Measurements from ENCODE around the gene PRPSAP1.

The PRPSAP1 gene

GRCh38 chr17:76277300-76278267, 76.1 kb downstream of the PRPSAP1 start:
- peak in 1 of 5 experiments; percentile 37 for DNase-seq

GRCh38 chr17:76276461-76277299, 77.0 kb downstream of the PRPSAP1 start:
- no peak for DNase-seq

- no peak for DNase-seq
Measured at GRCh38 chr17:76276069-76276431, 77.7 kb downstream of the PRPSAP1 start.

GRCh38 chr17:76275382-76276068, 78.2 kb downstream of the PRPSAP1 start:
- no peak for DNase-seq

- peak in 1 of 5 experiments; percentile 42 for DNase-seq
Measured at GRCh38 chr17:76274112-76274956, 79.4 kb downstream of the PRPSAP1 start.

- no peak for DNase-seq
Measured at GRCh38 chr17:76273445-76274111, 80.1 kb downstream of the PRPSAP1 start.

- peak in 3 of 5 experiments; percentile 46 to 60 (median 49) for DNase-seq
Measured at GRCh38 chr17:76272541-76273444, 80.9 kb downstream of the PRPSAP1 start.

- peak in 4 of 5 experiments; percentile 52 to 83 (median 70) for DNase-seq
Measured at GRCh38 chr17:76271669-76272540, 81.8 kb downstream of the PRPSAP1 start.

- peak in 1 of 5 experiments; percentile 49 for DNase-seq
Measured at GRCh38 chr17:76270770-76271668, 82.7 kb downstream of the PRPSAP1 start.

GRCh38 chr17:76270127-76270592, 83.6 kb downstream of the PRPSAP1 start:
- DNase-seq: peak in 1 of 5 experiments; percentile 38

GRCh38 chr17:76268991-76269981, 84.4 kb downstream of the PRPSAP1 start:
- DNase-seq: no peak

GRCh38 chr17:76268015-76268749, 85.5 kb downstream of the PRPSAP1 start:
- DNase-seq: peak in 4 of 5 experiments; percentile 57 to 83 (median 68)

GRCh38 chr17:76267581-76268001, 86.1 kb downstream of the PRPSAP1 start:
- DNase-seq: peak in 2 of 5 experiments; percentile 46 to 51

GRCh38 chr17:76267051-76267576, 86.6 kb downstream of the PRPSAP1 start:
- no peak for DNase-seq

GRCh38 chr17:76266244-76266938, 87.3 kb downstream of the PRPSAP1 start:
- peak in 1 of 5 experiments; percentile 49 for DNase-seq

Data from T-helper 2 cell (primary cell).